NCI-H1694 treated with DMSO at 0.1 percent for 48 hours (cell line): ENCODE data around the gene C3orf80.
"Not testable (repeated sequence)": the region's sequence is repeated elsewhere in the genome, so short reads cannot be mapped to it uniquely, and the experiment has no call there.

Source experiments
- DNase-seq: peaks from one replicate; lab custom pipeline; 2025; lab: John Stamatoyannopoulos, UW

The C3orf80 gene

DNA sequence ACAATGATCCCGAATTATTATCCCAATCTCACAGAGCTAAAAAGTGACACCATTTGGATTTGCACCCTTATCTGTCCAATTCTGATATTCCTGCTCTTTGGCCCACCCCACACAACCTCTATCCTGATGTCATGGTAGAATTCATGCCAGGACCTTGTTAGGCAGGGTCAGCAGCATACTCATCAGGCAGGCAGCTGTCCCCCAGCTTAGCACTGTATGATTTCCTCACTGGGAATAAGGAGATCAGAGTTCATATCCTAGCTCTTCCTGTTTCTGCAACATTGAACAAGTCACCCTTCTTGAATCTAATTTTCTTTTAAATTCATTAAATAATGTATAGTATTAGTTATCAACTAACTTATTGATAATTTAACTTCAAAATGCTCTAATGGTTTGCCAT, 12.0 kb upstream of the C3orf80 start:
- DNase-seq, result no peak

DNA sequence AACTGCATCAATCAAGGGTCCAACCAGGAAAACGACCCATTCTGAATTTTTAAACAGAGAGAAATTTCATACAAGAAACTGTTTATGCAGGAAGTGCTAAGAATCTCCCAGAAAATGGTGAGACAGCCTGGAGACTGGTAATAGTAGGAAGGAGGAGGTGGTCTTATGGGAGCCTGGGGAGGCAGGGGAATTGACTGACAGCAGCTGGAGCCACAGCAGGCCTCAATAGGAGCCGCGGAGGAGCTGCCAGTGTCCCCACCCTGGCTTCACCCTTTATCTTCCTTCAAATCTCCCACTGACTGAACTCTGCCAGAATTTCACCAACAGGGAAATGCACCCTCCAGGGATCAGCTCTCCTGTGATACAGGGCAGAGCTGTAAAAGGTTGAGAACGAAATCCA, 7.5 kb upstream of the C3orf80 start:
- no peak for DNase-seq

DNA sequence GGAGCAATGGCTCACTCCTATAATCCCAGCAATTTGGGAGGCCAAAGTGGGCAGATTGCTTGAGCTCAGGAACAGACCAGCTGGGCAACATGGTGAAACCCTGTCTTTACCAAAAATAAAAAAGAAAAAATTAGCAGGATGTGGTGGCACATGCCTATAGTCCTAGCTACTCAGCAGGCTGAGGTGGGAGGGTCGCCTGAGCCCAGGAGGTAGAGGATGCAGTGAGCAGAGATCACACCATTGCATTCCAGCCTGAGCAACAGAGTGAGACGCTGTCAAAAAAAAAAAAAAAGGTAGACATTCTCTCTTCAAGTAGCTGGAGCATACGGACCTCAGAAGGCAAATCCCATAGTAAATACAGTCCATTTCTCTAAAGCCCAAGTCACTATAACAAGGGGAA, 7.1 kb upstream of the C3orf80 start:
- no peak for DNase-seq

DNA sequence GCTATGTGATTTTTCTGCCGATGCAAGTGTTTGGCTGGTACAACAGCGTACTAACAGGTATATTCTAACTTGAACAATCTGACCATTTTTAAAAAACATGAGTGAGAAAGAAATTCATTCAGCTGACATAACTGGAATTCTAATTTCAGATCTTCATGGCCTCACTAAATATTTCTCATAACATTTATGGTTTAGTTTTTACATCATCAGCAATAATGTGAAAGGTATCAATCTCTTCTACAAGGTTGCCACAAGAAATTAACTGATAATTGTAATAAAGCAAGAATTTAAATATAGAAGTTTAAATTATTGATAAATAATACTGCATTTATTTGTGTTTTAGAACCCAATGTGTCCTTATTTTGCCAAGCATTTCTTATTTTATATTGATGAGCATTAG, 5.2 kb upstream of the C3orf80 start:
- DNase-seq, result no peak

DNA sequence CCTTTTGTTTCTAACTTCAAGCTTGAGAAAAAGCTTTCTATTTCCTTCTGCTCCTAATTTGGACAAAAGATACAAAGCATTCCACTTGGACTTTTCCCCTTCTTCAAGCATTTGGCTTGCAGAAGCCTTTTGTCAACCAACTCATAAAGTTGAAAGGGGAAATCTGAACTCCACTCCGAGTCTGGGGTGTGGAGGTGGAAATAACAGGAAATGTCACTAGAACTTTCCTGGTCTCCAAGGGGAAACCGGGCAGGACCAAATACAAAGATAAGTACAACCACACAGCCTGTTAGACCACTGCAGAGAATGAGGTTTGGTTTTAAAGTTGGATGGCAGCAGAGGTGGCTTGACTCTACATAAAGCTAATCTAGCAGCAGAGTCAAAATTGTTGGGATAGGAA, 4.2 kb upstream of the C3orf80 start:
- DNase-seq, result no peak

DNA sequence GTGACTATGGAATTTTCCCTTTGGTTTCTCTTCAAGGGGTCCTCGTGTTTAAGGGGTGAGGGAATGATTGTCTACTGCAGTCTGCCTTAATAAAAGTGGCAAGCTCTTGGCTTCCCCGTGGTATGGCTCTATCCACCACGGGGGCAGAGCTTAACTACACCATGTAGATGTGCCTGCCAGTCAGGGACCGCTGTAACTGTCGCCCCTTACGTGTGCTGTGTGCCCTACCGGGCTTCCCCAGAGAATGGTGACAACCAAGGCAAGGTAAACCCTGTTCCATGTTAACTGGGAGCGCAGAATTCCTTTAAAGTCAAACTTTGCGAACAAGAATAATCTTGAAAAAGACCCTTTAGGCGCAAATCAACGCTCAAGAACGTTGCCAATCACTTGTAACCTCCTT, 966 bp upstream of the C3orf80 start:
- DNase-seq, result no peak

DNA sequence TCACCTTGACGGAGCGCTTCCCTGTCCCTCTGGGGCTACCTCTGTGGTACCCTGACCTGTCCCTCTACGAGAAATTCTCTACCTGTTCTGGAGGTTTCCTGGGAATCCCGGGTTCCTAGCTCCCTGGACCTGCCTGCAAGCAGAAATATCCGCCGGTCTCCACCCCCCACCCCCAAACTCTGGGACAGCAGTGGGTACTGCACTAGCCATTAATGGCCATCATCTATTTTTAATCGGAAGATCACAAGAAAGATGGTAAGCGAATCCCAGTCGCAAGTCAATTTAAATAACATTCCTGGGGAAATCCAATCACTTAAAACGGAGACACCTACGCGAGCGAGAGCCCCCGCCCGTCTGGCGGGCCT, 429 bp upstream of the C3orf80 start:
- no peak for DNase-seq

DNA sequence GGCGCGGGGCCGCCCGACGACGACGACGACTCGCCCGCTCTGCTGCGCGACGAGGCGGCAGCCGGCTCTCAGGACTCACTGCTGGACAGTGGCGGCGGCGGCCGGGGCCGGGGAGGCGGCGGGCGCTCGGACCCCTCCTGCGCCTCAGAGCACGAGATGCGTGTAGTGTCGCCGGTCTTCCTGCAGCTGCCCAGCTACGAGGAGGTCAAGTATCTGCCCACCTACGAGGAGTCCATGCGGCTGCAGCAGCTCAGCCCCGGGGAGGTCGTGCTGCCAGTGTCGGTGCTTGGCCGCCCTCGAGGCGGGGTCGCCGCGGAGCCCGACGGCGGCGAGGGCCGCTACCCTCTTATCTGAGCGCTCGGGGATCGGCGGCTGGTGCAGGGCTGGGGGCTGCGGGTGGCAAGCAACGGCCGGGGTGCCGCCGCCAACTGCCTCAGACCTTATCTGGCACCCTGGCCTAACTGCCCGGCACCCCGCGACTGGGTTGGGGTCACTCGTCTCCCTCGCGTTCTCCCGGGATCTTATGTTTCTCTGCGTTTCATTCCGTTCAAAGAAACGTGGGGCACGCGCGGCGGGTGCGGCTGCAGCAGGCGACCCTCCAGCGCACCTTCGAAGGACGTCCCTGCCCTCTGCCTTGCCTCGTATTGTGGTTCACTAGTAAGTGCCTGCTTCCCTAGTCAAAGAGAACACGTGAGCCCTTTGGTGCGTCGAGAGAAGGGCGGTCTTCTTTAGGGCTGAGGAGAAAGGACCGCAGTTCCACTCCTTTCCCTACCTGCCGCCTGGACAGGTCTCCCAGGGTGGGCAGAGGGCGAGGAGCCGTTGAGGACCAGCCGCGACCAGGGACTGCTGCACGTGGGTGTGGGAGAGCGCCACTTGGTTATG, 1.0 kb downstream of the C3orf80 start:
- peak; percentile 8 for DNase-seq

DNA sequence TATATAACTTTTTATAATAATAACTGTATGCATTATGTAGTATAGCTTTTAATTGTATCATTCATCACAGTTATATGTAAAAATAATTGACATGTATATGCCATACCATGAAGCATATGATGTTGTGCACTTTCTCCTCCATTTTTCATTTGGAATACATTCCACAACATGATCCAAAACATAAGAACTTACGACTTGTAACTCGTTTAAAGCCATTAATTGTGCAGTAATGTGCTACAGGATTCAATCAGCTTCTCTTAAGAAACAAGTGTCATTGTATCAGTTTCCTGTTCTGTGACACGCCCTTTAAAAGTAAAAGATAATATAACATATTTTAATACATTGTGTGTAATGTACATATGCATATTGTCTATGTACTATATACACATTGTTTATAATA, 2.2 kb downstream of the C3orf80 start:
- DNase-seq, result no peak

DNA sequence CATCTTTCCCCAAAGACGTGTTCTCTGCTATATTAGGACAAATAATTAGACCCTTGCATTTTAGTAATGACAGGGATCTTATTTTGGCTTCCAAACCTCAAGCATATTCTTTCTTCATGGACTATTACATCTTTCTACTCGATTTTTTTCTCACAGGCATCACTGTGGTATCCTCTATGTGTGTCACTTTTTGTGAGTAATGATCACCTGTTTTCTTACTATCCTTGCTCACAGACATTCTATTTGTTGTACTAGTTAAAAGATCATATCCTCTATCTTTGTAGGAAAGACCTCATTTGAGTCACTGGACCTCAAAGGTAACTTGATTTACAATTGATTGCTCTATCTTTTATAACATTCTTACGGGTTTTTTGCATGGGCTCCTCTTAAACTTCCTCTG, 6.8 kb downstream of the C3orf80 start:
- DNase-seq, result no peak

DNA sequence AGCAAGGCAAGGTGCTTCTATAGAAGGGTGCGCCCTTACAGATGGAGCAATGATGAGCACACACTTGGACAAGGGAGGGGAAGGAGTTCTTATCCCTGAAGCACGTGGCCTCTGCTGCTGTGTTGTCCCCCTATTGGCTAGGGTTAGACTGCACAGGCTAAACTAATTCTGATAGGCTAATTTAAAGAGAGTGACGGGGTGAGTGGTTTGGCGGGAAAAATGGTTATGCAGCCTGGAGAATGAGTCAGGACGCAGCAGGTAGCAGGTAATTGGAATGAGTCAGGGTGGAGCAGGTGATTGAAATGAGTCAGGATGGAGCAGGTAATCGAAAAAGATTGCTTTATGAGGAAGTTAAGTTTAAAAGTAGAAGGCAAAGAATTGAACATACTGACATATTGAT, 15.5 kb downstream of the C3orf80 start:
- not testable (repeated sequence) for DNase-seq

DNA sequence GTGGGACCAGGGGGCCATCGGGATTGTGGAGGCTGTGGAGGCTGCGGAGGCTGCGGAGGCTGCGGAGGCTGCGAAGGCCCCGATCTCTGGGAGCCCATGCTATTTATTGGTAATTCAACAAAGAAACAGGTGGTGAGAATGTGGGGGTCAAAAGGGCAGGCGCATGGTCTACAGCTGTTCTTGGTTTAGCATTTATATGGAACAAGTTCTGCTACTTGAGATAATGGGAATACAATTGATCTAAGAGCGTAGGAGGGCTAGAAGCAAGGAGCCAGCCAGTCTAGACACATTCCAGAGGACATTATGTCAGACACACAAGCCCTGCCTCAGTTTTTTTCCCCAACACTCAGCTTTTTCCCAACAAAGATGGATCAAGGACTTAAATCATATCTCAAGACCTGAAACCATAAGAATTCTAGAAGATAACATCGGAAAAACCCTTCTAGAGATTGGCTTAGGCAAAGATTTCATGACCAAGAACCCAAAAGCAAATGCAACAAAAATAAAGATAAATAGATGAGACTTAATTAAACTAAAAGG, 20.1 kb downstream of the C3orf80 start:
- DNase-seq, result no peak

DNA sequence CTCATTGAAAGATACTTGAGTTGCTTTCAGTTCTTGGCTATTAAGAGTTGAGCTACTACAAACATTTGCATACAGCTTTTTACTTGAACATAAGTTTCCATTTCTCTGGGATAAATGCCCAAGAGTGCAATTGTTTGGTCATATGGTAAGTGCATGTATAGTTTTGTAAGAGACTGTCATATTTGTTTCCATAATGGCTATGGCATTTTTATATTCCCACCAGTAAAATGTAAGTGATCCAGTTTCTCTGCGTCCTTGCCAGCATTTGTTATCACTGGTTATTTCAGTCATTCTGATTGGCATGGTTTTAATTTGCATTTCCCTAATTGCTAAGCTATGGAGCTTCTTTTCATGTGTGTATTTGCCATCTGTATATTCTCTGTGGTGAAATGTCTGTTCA, 22.5 kb downstream of the C3orf80 start:
- DNase-seq, result no peak

DNA sequence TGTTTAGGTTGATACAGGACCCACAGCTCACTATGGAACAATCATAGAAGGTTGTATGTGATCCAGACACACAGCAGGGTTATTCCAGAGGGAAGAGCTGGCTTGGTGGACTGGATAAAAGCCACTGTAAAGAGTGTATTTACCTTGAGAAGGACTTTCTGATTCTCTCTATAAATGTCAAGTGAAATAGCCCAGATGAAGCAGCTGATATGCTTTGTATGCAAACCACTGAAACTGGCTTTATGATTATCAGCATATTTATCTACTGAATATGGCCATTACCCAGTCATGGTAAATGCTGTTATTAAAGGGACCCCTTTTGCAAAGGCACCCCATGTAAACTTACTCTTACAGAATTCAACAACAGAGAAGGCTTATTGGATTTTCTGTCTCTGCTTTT, 28.1 kb downstream of the C3orf80 start:
- no peak for DNase-seq

DNA sequence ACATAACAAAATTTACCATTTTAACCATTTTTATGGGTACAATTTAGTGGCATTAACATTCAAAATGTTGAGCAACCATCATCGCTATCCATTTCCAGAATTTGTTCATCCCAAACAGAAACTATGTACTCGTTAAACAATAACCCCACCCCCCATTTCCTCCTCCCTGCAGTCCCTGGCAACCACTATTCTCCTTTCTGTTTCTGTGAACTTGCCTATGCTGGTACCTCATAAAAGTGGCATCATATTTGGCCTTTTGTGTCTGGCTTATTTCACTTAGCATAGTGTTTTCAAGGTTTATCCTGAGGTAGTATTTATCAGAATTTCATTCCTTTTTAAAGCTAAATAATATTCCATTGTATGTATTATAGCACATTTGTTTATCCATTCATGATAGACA, 32.4 kb downstream of the C3orf80 start:
- DNase-seq, result no peak

DNA sequence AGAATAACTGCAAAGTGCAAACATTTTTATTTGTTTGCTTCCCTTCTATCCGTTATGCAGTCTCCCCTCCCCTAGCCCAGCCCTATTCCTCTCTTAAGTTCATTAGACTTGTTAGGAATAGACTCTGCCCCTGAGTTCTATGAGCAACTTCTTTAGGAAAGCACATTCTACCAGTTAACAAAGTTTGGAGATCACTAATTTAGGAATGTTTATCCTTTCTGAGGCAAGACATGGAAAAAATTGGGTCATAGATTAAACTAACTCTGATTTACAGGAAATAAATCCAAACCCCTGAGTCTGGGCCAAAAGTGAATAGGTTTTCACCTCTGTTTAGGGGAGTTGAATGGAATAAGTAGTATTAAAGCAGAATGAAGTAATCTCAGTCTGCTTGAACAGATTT, 34.4 kb downstream of the C3orf80 start:
- no peak for DNase-seq

DNA sequence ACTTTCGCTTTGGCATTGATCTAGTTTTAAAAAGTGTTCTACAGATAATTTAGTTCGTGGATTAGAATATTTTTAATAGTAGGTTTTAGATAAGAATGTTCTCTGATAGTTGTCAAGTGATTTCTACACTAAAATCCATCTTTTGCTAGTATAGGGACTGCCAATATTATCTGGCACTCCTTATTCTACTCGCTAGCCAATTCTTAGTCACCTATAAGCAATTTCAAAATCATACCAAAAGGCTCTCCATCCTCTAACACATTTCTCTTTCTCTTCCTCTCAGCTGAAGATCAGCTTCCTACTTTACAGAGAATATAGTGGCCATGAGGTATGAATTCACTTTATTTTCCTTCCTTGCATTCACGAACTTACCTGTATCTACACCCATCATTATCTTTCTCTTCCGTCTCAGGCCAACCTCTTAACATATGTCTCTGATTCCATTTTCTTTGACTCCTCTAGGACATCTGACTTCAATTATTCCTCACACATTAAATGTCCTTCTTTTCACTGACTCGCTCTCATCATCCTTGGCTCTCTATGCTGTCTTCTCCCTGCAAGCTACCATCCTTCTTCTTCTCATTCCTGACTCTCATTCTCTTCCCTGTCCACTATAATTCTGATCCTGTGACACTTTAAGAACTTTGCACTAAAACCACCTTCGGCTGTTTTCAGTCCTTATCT, 35.5 kb downstream of the C3orf80 start:
- DNase-seq, result no peak

DNA sequence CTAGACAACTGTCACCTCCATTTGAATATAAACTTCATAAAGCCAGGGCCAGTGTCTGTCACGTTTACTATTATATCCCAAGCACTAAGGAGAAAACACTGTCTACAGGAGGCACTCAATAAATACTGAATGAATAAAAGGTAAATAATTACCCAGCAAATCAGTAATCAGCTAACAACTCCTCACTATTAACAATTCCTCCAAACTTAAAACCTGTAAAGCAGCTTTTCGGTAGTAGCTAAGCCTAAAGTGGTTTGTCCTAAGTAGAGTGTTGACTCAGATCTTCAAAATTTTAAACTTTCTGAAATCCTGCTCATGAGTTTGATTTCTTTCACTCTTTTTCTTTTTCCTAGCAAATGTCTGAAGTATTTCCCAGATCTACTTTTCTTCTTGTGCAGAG, 39.9 kb downstream of the C3orf80 start:
- no peak for DNase-seq
